Measurements from ENCODE around the gene CD34.
"Not testable (repeated sequence)": the region's sequence is repeated elsewhere in the genome, so short reads cannot be mapped to it uniquely, and the experiment has no call there.

CD34 gene, protein sequence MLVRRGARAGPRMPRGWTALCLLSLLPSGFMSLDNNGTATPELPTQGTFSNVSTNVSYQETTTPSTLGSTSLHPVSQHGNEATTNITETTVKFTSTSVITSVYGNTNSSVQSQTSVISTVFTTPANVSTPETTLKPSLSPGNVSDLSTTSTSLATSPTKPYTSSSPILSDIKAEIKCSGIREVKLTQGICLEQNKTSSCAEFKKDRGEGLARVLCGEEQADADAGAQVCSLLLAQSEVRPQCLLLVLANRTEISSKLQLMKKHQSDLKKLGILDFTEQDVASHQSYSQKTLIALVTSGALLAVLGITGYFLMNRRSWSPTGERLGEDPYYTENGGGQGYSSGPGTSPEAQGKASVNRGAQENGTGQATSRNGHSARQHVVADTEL

DNA sequence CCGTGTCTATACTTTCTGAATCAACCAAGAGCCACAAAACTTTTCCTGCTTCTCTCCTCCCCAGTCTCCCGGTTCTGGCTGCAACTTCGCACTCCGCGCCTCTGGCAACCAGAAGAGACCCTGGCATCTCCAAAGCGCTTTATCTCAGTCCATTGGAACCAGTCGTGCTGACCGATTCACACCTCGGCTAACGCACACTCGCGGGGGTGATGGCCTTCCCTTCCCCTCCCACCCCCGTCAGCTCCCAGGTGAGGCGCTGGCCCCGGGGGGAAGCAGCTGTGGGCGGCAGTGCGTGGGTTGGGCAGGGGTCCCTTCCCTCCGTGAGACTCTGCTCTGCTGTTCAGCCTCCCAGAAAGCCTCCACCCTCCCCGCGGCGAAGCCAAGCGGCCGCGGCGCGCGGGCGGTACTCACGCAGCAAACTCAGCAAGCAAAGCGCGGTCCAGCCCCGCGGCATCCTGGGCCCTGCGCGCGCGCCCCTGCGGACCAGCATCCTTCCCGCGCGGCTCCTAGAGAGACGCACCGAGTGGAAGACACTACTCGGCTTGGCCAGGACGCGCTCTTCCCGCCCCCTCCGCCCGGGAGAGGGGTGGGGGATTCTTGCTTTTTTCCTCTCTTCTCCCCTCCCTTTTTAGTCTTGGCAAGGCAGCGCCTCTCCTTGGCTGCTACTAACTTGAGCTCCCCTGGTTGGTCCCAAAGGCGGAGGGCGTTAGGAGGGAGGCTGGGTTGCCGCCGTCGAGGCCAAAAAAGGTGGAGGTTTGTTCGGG lies at the start of gene CD34:
Gene CD34, minus strand, starts transcription at position 535 of the 764 bp plus-strand sequence. Its CDS starts 45 bp downstream, at position 490.
- DNase-seq (ENCODE audit: low read depth), result peak; percentile 36

DNA sequence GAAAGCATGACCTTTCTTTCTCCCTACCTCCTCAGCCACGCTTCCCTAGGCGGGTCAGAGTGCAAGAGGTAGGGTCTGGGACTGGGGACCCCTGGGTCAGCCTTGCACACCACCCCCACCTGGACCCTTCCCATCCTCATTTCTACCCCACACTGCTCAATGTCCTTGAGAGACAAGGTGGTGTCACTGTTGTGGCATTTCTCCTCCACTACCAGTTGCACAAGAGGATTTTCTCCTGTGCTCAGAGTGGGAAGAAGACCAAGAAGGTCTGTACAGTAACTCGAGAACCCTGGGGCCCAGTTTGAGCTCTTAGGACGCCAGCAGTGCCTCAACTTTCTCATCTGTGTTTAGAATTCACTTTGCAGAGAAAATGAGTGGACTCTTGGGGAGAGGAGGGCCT lies 49.4 kb upstream of the CD34 start:
- no peak for DNase-seq (ENCODE audit: low read depth)

DNA sequence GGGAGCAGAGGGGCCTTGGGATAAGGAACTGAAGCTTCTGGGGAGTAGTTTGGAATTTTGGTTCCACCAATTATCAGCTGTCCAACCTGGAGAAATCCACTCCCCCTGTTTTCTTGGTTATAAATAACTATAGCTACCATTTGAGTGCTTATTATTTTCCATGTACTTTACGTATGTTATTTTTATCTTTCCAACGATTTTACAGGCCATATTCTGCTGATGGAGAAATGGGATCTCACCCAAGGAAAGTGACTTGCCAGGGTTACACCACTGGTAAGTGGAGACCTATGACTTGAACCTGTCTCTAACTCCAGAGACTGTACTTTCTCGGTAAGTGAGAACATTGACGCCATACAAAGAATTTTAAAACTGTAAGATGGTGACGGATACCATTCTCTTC lies 49.0 kb upstream of the CD34 start:
- DNase-seq (ENCODE audit: low read depth), result no peak

DNA sequence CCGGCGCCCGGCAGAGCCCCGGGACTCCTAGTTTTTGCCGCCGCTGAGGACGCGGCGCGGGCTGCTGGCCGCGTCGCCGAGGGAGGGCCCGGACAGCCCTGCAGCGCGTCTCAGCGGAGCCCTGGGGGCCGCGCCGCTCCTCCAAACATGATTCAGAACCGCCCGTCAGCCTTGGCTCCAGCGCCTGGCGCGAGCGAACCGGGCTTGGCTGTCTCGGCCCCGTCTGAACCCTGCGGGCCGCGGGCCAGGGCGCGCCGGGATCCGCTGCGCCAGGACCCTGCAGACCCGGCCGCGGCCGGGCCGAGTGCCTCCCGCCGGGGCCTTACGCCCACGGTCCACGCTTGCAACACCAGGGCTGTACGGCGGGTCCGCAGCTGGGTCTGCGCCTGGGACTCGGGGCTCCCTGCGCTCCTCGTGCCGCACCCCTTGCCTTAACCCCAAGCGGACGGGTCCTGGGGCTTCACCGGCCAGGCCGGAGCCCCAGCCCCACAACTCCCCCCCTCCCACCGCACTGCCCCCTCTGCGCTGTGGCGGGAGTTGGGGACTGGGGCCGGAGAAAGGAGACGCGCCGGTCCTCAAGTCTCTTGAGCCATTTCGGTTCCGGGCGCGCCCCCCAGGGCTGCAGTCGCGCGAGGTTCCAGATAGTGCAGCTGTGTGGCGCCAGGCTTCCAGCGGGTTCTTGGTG lies 48.4 kb upstream of the CD34 start:
- DNase-seq (ENCODE audit: low read depth), result no peak

DNA sequence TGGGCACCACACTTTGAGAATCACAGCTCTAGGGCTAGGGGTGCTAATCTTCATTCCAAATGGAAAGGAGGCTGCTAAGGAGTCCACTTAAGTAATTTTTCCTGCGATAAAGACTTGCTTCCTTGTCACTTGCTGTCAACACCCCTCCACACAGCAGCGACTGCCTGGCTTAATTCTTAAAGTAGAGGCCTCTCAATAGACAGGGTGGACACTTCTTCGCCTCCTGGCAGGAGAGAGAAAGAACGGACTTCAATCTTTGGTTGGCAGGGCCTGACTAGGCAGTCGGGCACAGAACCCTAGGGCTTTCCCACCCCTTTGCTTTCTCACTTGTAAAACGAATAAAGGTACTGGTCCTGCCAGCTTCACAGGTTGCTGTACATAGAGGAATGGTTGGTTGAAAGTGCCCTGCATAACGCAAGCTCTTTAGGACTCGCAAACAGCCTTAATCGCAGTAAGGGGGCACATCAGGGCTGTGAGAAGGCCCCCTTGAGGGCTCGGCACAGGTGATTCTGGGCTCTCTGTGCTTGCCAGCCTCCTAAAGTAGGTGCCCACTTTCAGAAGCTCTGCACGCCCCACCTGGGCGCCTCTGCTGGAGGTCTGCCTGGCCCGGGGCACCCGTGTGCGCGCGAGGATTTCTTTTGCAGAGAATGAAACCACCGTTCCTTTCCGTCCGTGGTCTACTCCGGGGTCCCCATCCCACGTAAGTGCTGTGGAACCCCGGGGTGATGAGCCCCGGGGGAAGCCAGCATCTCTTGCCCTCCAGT lies 47.6 kb upstream of the CD34 start:
- no peak for DNase-seq (ENCODE audit: low read depth)

DNA sequence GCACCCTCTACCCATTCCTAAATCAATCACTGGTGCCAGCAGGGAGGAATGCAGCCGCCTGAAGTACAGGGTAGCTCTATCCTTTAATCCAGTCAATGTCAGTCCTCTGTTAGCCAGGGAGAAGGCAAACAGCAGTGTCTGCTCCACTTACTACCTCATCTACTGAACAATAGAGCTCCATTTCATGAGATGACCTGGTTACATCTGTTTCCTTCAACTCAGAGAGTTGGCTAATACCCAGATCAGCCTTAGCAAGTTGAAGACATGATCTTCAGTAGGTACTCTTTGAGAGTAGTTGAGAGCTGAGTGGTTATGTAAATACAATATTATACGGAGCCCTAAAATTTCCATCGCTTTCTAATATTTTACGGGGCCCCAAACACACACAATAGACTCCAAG lies 46.1 kb upstream of the CD34 start:
- no peak for DNase-seq (ENCODE audit: low read depth)

DNA sequence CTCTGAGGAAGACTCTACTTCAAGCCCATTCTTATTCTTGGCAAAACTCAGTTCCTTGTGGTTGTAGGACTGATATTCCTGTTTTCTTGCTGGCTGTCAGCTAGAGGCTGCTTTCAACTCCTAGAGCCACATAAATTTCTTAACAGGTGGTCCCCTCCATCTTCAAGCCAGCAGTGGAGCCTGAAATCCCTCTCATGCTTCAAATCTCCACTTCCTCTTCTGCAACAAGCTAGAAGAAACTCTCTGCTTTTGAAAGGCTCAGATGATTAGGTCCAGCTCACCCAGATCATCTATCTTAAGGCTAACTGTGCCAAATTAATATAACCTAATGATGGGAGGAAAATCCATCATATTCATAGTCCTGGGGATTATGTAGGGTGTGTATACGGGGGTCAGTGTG lies 43.2 kb upstream of the CD34 start:
- DNase-seq (ENCODE audit: low read depth), result no peak

DNA sequence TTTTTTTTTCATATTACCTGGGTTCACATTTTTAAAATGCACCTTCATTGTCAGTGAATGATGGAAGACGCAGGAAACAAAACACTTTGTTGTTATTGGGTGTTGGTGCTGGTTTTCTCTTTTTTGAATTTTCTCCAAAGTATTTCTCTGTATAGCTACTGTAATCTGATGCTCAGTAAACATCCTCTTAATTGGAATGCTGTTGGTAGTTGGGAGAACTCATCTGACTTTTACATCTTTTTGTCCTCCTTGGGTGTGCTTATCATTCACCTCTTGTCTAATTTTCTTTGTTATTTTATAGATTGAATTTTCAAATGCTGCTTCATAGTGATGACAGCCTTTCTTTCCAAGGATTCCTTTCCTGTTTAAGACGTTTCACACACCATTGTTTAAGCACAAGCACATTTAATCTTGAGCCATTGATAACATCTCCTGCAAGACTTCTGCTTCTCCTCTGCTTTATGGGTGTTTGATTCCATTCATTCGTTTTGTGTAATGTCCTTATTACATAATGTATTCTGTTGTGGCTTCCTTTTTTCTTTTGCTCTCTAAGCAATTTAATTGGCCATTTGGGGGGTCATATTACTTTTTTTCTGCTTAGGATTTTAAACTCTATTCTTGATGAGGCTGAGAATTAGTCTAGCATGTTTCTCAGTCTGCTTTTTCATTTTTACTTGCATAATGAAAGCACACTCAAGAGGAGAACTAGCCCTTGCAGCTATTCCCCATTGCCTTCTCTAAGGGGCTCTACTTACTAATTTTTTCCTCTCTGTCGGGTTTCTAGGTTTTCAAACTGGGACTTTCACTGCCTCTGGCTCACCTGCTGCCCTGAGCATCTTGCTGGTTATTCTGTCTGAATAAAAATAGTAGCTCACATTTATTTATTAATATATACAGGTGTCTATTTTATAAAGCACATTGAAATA lies 42.0 kb upstream of the CD34 start:
- no peak for DNase-seq (ENCODE audit: low read depth)

DNA sequence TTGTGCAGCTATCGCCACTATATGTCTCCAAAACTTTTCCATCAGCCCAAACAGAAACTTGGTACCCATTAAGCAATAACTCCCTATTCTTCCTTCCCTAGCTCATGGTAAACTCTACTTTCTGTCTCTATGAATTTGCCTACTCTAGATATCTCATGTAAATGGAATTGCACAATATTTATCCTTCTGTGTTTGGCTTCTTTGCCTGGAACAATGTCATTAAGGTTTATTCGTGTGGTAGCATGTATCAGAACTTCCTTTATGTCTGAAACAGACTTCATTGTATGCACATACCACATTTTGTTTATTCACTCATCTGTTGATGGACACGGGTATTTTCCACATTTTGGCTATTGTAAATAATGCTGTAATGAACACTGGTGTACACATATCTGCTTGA lies 40.7 kb upstream of the CD34 start:
- no peak for DNase-seq (ENCODE audit: low read depth)

DNA sequence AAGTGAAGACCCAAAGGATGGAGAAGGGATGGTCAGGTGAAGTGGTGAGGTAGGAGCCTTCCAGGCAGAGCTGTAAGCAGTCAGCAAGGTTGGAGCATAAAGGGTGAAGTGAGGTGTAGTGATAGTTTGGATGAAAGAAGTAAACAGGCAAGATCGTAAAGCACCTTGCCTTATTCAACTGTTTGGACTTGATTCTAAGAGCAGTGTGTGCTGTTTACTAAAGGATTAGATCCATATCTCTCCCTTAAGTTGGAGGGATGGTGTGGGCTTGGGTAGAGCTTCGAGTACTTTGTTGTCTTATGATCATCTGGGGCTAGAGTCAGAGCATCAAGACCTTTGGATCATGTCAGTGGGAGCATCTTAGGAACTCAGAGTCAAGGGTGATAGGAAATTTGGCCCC lies 39.8 kb upstream of the CD34 start:
- DNase-seq (ENCODE audit: low read depth), result no peak

DNA sequence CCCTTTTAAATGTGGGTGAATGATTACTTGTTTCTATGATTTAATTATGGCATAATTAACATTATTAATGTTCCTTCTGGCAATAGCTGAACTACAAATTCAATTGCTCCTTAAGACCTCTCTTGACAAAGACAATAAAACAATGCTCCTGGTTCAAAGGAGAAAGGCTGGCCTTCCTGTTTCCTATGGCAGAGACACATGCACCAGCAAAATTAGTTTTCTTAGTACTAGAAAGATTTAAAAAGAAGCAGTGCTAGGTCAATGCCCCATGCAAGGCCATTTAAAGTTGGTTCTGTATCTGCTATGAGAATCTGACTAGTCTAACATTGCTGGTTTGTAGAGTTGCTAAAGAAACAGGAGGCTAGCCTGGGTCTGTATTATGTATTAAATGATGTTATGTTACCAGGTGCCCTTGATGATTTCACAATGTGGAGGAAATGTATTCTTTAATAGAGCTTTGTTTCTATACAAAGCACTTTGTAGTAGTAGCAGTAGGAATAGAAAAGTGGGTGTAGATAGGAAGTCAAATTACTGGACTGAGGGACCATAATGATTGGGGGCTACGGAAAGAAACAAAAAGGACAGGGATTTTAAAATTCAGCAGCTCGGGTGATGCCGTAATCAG lies 38.8 kb upstream of the CD34 start:
- no peak for DNase-seq (ENCODE audit: low read depth)

DNA sequence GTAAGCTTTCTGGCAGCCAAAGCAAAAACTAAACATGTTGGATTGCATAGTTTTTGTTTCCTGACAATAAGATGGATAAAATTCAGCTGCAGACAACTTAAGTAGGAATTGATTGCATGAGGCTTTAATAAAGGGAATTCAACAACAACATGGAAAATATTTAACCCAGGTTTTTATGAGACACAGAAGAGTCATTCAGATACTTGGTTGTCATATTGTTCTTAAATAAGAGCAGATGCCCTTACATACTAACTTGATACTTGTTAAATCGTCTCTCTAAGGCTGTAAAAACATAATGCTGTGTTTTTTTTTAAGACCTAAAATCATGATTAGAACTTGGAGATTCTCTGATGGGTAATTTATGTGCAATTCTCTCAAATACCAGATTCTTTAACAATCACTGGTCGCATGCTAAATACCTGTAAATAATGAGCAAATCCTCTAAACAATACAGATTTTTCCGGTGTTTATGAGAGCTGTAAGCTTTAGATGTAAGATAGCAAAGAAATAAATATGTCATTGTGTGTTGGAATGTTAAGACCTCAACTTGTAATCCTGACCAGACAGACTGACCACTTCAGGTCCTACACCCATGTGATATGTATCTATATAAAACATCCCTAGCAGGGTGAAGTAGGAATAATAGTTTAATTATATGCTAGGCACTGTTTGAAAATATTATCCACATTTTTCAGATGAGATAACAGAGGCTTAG lies 37.8 kb upstream of the CD34 start:
- DNase-seq (ENCODE audit: low read depth), result no peak

DNA sequence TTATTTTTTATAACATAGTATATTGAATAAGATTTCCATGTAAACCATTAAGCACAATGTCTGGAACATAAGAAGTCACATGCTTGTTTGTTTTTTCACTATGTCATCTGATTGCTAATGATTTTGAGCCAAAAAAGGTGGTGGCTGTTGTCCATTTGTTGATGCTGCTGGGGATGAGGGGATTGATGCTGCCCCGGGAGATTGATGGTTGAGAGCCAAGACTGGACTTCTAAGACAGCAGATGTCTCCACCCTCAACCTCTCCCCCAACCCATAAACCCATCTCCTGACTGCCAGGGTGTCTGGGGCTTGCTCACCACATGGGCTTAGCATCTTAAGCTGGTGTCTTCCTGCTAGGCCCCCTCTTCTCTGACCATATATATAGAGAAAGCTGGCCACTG lies 35.8 kb upstream of the CD34 start:
- DNase-seq (ENCODE audit: low read depth), result no peak

DNA sequence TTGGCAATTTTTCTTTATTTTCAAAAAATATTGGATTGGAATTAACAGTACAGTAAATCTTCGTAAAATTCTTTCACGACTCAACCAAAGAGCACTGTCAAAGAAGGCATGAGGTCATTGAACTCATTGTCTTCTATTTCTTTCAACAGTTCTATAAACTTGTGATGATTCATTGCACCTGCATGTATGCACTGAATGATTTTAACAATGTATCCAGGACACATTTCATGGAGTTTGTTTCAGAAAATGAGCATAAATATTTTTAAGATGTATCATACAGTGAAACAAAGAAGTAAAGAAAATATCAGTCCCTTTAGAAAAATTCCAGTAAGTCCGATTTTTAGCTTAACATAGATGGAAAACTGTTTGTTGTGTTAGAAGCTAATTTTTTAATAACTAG lies 33.6 kb upstream of the CD34 start:
- DNase-seq (ENCODE audit: low read depth), result peak; percentile 81

DNA sequence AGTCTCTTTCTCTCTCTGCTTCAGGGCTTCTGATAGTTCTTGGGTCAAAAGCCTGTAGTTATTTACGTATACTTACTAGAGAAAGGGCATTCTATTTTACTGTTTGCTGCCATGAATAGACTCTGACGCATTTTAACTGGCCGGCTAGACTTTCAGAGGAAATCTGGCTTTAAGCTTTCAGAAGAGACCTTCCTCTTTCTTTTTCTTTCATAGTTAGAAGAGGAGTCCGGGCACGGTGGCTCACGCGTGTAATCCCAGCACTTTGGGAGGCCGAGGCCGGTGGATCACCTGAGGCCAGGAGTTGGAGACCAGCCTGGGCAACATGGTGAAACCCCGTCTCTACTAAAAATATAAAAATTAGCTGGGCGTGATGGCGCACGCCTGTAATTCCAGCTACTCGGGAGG lies 31.4 kb upstream of the CD34 start:
- DNase-seq (ENCODE audit: low read depth), result not testable (repeated sequence)

DNA sequence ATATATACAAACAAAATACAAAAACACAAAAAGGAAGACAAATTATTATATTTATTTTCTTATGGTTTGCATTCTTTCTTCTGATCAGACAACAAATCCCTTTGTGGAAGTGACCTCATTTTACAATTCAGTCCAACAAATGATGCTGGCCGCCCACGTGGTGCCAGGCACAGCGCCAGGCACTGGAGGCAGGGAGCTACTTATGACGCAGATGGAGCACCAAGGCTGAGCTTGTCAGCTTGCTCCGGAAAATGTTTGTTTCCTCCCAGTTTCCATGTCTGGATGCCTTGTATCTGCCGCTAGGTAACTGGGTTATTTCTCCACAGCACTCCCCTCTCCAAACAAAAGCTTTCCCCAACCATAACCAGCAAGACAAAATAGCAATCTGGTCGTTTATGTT lies 30.7 kb upstream of the CD34 start:
- DNase-seq (ENCODE audit: low read depth), result no peak

DNA sequence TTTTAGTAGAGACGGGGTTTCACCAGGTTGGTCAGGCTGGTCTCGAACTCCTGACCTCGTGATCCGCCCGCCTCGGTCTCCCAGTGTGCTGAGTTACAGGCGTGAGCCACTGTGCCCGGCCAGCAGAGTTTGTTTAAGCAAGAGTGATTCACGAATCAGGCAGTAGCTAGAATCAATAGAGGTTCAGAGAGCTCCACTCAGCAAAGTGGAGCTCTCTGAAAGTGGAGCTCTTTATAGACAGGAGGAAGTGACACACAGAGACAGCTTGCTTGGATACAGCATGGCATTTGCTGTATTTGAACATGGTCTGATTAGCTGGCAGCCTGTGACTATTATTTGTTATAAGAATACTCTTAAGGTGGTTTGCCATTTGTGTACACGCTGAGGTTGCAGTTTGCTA lies 27.1 kb upstream of the CD34 start:
- peak; percentile 79 for DNase-seq (ENCODE audit: low read depth)

DNA sequence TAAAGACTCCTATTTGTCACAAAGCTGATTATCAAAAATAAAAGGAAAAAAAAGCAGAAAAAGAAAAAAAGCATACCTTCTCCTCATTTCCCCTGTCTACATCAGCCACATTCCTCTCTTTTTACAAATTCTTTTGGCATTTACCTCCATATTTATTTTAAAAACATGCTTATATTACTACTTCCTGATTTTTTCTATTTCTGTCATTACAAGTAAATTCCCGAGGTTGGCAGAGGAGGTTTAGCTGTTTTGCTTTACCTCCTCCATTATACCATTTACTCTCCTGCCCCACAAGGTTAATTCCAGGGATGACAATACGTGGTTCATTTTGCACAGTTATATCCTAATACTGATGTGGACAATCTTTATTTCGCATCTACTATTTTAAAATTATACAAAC lies 26.3 kb upstream of the CD34 start:
- DNase-seq (ENCODE audit: low read depth), result peak; percentile 32

DNA sequence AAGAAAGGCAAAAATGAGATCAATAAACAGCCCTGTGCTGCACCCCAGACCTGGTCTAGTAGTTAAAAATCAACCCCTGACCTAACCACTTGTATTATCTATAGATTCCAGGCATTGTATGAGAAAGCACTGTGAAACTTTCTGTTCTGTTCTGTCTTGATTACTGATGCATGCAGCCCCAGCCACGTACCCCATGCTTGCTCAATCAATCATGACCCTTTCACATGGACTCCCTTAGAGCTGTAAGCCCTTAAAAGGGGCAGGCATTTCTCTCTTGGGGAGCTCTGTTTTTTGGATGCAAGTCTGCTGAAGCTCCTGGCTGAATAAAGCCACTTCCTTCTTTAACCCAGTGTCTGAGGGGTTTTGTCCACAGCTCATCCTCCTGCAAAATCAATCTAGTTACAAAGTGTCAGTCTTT lies 24.2 kb upstream of the CD34 start:
- DNase-seq (ENCODE audit: low read depth), result no peak

DNA sequence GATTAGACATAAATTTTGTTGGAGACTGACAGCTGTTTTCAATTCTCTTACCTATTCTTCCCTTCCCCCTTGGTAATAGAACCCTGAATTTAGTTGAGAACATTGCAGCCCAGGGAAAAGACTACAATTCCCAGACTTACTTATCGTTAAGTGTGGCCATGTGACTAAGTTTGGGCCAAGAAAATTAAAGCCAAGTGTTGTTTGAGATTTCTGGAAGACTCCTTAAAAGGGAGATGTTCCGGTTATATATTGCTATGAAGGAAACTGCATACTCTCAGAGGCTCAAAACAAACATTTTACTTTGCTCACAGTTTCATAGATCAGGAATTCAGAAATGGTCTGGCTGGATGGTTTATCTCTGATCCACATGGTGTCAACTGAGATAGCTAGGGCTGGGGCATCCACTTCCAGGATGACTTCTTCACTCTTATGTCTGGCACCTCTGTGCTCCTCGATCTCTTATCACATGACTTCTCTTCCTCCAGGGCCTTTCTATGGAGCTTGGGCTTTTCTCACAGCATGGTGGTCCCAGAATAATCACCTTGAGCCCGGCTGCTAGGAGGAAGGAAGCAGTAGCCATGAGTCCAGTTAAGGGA lies 22.4 kb upstream of the CD34 start:
- no peak for DNase-seq (ENCODE audit: low read depth)

Measured in ELR (cell line).